Naive B cell (primary cell): ENCODE data around the gene IGSF8. TPM values are rescaled to one million over a fixed set of nuclear protein-coding genes. Genes with fewer than 3 reads are reported as not detected.

Experiments used
- ATAC-seq, 2 donors: fragments of 150-1000 bp; cut with Tn5 transposase; 2 replicates each; pipeline ENCODE4 v1.10.0; 2021; ENCODE audit warnings: low read depth in 2 of 2, mild to moderate bottlenecking in 2 of 2, moderate library complexity in 2 of 2
- DNase-seq: peaks from one replicate; pipeline ENCODE4 v3.0.0; 2022
- H3K27ac Mint-ChIP-seq, 6 donors: one replicate each; pipeline ENCODE4 v1.8.0; 2020 to 2022; ENCODE audit warnings: mild to moderate bottlenecking in 6 of 6, mixed read lengths in 6 of 6, moderate library complexity in 5 of 6, inconsistent platforms in 2 of 6
- H3K27me3 Mint-ChIP-seq, 3 donors: one replicate each; pipeline ENCODE4 v1.8.0; 2021 to 2022; ENCODE audit warnings: mixed read lengths in 3 of 3, mild to moderate bottlenecking in 1 of 3
- H3K36me3 Mint-ChIP-seq, 2 donors: one replicate each; pipeline ENCODE4 v1.8.0; 2020 to 2022; ENCODE audit warnings: mixed read lengths in 2 of 2, inconsistent platforms in 1 of 2, mild to moderate bottlenecking in 1 of 2
- H3K4me1 Mint-ChIP-seq, 3 donors: one replicate each; pipeline ENCODE4 v1.8.0; 2020 to 2022; ENCODE audit warnings: mixed read lengths in 3 of 3, inconsistent platforms in 1 of 3, mild to moderate bottlenecking in 1 of 3, moderate library complexity in 1 of 3
- H3K4me3 Mint-ChIP-seq, 8 donors: one replicate each; pipeline ENCODE4 v1.8.0; 2020 to 2022; ENCODE audit warnings: mild to moderate bottlenecking in 8 of 8, mixed read lengths in 8 of 8, moderate library complexity in 8 of 8, inconsistent platforms in 2 of 8
- H3K9me3 Mint-ChIP-seq, 7 donors: one replicate each; pipeline ENCODE4 v1.8.0; 2020 to 2022; ENCODE audit warnings: mixed read lengths in 7 of 7, mild to moderate bottlenecking in 5 of 7, inconsistent platforms in 2 of 7, moderate library complexity in 1 of 7
- polyA plus RNA-seq, 6 donors: library from polyadenylated mRNA; unstranded; fragments of 300-500 nt; fragmentation: Illumina TruSeq; gene quantifications; one replicate each; pipeline ENCODE4 v1.2.3, GENCODE V29; 2021; ENCODE audit warnings: low read depth in 6 of 6

IGSF8 gene
- polyA plus RNA-seq, 6 donors from 2014 or later, result 33.6 to 53.1 (median 47.7) TPM

DNA sequence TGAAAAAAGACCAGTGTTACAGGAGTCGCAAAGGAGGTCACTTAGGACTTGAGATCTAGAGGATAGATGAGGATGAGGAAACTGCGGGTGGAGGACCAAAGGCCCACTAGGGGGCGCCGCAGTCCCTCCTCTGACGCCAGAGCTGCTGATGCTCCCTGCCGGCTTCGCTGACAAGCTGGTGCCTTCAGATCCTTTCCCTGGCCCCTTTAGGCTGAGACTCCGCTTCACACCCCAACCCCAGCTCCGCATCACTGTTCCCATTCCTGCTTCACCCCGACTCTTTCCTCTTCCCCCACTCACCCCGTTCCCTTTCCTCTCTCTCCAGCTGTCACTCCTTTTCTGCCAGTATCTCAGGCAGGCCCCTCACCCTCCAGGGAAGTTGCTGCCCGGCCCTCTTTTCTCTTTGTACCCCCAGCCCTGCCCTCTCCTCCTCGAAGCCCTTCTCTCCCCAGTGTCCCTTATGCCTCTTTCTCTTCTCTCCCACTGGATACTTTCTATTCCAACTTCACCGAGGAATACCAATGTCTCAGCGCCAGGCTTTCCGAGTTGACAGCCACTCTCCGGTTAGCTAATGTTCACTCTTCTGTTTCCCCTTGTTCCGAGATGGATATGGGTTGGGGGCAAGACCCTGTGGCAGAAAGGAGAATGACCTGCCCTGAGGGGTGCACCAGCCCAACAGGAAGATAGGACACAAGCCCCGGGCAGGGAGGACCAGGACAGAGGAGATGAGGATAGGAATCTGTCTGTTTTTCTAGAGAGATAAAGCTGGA, 12.5 kb downstream of the IGSF8 start:
- peak overlapping the region in 3 of 6 donors; percentile 58 to 89 (median 84) for H3K27ac Mint-ChIP-seq
- peak overlapping the region in 2 of 8 donors; percentile 5 to 10 for H3K4me3 Mint-ChIP-seq
- DNase-seq (peak; percentile 61), ATAC-seq (peak; percentile 62 to 65)
- H3K36me3 Mint-ChIP-seq, result peaks cover 0 to 20% of the 10 kb centered on the region in 2 donors
- H3K27me3 Mint-ChIP-seq, result peaks cover 21 to 26% (median 24%) of the 10 kb centered on the region in 3 donors
- no peaks in the 10 kb centered on the region for H3K9me3 Mint-ChIP-seq
- peaks cover 20 to 28% (median 24%) of the 10 kb centered on the region in 3 donors for H3K4me1 Mint-ChIP-seq

DNA sequence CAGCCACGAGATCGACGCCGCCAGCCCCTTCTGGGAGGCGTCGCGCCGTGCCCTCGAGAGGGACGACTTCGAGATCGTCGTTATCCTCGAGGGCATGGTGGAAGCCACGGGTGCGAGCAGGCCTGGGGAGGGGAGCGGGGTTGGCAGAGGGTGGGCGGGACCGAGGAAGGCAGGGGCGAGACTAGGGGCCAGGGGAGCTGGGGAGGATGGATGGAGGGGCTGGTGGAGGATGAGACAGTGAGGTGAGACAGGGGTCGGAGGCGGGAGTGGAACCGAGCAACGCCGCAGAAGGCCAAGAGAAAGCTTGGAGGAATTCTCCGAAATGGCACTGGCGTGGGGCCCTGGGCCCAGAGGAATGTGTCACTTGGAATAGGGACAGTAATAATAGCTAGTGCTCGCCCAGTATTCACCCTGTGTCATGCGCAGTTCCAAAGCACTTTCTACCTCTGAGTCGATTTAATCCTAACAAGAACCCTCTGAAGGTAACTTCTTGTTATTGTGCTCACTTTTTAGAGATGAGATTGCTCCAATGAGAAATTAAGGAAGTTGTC, 13.6 kb downstream of the IGSF8 start:
- H3K27ac Mint-ChIP-seq, result peak overlapping the region in 1 of 6 donors; percentile 38
- no peak for DNase-seq
- peaks cover 16 to 24% (median 22%) of the 10 kb centered on the region in 3 donors for H3K4me1 Mint-ChIP-seq
- H3K9me3 Mint-ChIP-seq, result no peaks in the 10 kb centered on the region
- ATAC-seq, result no peak
- peaks cover 31 to 35% (median 34%) of the 10 kb centered on the region in 3 donors for H3K27me3 Mint-ChIP-seq
- peak overlapping the region in 4 of 8 donors; percentile 2 to 82 (median 52) for H3K4me3 Mint-ChIP-seq
- peaks cover 0 to 15% of the 10 kb centered on the region in 2 donors for H3K36me3 Mint-ChIP-seq

DNA sequence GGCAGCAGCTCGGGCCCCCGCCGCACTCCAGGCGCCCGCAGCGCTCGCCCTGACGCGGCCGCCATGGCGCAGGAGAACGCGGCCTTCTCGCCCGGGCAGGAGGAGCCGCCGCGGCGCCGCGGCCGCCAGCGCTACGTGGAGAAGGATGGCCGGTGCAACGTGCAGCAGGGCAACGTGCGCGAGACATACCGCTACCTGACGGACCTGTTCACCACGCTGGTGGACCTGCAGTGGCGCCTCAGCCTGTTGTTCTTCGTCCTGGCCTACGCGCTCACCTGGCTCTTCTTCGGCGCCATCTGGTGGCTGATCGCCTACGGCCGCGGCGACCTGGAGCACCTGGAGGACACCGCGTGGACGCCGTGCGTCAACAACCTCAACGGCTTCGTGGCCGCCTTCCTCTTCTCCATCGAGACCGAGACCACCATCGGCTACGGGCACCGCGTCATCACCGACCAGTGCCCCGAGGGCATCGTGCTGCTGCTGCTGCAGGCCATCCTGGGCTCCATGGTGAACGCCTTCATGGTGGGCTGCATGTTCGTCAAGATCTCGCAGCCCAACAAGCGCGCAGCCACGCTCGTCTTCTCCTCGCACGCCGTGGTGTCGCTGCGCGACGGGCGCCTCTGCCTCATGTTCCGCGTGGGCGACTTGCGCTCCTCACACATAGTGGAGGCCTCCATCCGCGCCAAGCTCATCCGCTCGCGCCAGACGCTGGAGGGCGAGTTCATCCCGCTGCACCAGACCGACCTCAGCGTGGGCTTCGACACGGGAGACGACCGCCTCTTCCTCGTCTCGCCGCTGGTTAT, 14.2 kb downstream of the IGSF8 start:
- H3K4me3 Mint-ChIP-seq, result peak overlapping the region; percentile 51 to 87 (median 72)
- no peaks in the 10 kb centered on the region for H3K9me3 Mint-ChIP-seq
- H3K36me3 Mint-ChIP-seq, result peaks cover 0 to 13% of the 10 kb centered on the region in 2 donors
- H3K27ac Mint-ChIP-seq, result peak overlapping the region in 4 of 6 donors; percentile 20 to 76 (median 50)
- ATAC-seq (peak; percentile 85 to 87), DNase-seq (peak; percentile 68)
- peaks cover 38 to 41% (median 41%) of the 10 kb centered on the region in 3 donors for H3K27me3 Mint-ChIP-seq
- peaks cover 16 to 24% (median 19%) of the 10 kb centered on the region in 3 donors for H3K4me1 Mint-ChIP-seq

DNA sequence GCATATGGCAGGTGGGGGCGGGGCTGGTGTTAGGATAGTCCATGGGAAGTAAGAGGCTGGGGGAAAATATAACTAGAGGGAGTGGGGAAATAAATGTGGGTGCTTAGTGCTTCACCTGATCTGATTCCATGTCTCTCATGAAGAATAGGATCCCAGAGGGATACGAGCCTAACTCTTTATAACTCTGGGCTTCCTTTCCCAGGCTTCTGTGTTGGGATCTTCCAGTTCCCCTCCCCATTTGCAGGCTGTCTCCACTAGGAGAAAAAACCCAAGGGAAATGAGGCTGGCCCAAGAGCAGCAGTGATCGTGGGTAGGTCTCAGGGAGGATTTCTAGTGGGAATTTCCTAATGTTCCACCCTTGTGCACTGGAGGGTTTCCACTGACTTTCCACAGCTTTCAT, 15.5 kb downstream of the IGSF8 start:
- H3K4me1 Mint-ChIP-seq, result peaks cover 15 to 21% (median 16%) of the 10 kb centered on the region in 3 donors
- H3K9me3 Mint-ChIP-seq, result no peaks in the 10 kb centered on the region
- H3K36me3 Mint-ChIP-seq, result peaks cover 0 to under 1% of the 10 kb centered on the region in 2 donors
- H3K27me3 Mint-ChIP-seq, result peaks cover 47 to 51% (median 50%) of the 10 kb centered on the region in 3 donors
- DNase-seq, result no peak
- H3K4me3 Mint-ChIP-seq, result peak overlapping the region in 7 of 8 donors; percentile 55 to 81 (median 71)
- H3K27ac Mint-ChIP-seq, result peak overlapping the region in 1 of 6 donors; percentile 87
- no peak for ATAC-seq

DNA sequence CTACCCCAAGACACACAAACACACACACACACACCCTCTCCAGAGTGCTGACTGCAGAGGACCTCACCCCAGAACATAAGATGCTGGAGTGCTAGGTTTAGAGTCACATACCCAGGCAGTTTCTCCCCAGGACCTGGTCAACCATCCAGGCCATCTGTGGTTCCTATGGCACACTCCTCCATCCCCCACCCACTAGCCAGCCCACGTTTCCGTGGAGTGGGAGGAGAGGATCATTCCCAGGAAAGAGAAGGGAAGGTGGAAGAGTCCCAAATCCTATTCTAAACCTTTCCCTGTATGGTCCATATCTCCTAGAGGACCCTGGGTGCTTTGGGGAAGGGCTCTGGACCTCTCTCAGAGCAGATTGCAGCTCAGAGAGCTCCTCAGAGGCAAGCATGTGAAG, 15.9 kb downstream of the IGSF8 start:
- peak overlapping the region in 5 of 8 donors; percentile 1 to 81 (median 65) for H3K4me3 Mint-ChIP-seq
- no peak overlapping the region for H3K27ac Mint-ChIP-seq
- no peaks in the 10 kb centered on the region for H3K9me3 Mint-ChIP-seq
- H3K36me3 Mint-ChIP-seq, result no peaks in the 10 kb centered on the region
- DNase-seq, result no peak
- peaks cover 15 to 21% (median 16%) of the 10 kb centered on the region in 3 donors for H3K4me1 Mint-ChIP-seq
- no peak for ATAC-seq
- peaks cover 47 to 53% (median 53%) of the 10 kb centered on the region in 3 donors for H3K27me3 Mint-ChIP-seq

DNA sequence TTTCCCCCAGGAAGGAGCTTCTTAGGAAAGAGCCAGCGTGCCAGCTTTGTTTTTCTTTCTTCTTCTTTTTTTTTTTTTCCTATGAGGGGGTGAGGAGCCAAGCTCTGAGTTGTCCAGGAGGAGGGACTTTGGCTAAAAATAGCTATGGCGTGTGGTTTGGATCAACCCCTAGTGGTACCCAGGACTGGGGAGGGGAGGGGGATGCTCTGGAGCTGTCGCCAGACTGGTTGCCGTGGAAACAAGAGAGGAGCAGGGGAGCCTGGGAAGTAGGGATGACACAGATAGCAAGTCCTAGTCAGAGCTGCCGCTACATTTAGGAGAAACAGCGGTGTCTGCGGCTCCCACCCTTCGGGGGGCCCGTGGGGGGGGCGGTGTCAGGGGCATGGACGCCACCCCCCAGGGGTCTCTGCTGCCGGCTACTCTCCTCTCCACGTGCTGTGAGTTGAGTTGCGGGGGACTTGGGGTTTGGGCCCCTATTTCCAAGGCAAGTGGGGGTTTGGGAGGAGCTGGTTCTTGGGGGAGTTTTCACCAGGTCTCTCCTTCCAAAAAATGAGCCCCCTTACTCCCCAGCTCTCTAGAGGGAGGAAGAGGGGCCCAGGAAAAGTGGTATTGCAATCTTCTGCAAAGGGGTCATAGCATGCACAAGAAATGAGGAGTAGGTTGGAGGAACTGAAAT, 17.0 kb downstream of the IGSF8 start, which contains the start of gene KCNJ9:
Gene KCNJ9, plus strand, starts transcription at position 278 of the 676 bp plus-strand sequence. CDS start 2,493 bp downstream, outside the sequence.
- H3K4me1 Mint-ChIP-seq, result peaks cover 15 to 21% (median 16%) of the 10 kb centered on the region in 3 donors
- ATAC-seq (no peak), DNase-seq (no peak)
- peak within 1 kb of the TSS in 2 of 8 donors; percentile 1 to 15 for H3K4me3 Mint-ChIP-seq
- peak within 1 kb of the TSS in 2 of 6 donors; percentile 4 to 10 for H3K27ac Mint-ChIP-seq
- no peaks in the 10 kb centered on the region for H3K9me3 Mint-ChIP-seq
- no peaks in the 10 kb centered on the region for H3K36me3 Mint-ChIP-seq
- H3K27me3 Mint-ChIP-seq, result peaks cover 52 to 61% (median 59%) of the 10 kb centered on the region in 3 donors

DNA sequence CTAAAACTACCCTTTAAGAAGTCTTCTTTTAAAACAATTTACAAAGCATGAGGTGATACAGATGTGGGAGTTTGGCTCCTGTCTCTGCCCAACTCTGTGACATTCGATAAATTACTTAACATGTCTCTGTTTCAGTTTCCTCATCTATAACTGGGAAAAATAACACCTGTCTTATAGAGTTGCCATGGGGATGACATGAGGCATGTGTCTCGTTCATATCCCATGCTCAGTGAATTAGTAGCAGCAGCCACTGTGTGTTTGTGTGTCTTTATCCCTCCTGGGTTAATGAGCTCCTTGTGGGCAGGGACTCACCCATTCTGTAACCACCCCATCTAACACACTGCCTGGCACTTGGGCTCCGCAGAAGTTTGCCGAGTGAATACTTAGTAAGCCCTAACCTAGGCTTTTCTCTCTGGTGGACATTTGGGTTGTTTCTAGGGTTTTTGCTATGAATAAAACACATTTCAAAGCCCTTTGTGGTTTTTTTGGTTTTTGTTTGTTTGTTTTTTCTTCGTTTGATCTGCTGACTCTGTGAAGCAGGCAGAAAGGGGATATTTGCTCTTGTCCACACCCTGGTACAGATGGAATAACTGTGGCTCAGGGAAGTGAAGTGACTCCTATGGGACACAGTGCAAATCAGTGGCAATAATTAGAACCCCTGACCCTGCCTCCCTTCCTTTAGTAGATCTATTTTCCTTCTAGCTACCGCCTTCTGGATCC, 17.9 kb downstream of the IGSF8 start:
- no peaks in the 10 kb centered on the region for H3K9me3 Mint-ChIP-seq
- no peak overlapping the region for H3K4me3 Mint-ChIP-seq
- DNase-seq (no peak), ATAC-seq (no peak)
- peaks cover 56 to 68% (median 67%) of the 10 kb centered on the region in 3 donors for H3K27me3 Mint-ChIP-seq
- peak overlapping the region in 1 of 6 donors; percentile 4 for H3K27ac Mint-ChIP-seq
- no peaks in the 10 kb centered on the region for H3K36me3 Mint-ChIP-seq
- H3K4me1 Mint-ChIP-seq, result peaks cover 10 to 14% (median 12%) of the 10 kb centered on the region in 3 donors

DNA sequence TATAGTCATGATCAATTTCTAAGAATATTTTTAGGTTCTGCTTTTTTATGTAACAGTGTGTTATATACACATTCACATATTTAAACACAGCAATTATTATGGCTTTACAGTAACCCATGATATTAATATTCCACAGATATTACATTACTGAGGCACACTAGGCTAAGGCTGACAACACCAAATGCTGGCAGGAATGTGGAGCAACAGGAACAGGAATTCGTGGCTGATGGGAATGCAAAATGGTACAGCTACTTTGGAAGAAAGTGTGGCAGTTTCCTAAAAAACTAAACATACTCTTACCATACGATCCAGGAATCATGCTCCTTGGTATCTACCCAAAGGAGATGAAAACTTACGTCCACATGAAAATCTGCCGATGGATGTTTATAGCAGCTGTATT, 19.0 kb downstream of the IGSF8 start:
- no peaks in the 10 kb centered on the region for H3K9me3 Mint-ChIP-seq
- H3K27me3 Mint-ChIP-seq, result peaks cover 57 to 76% (median 74%) of the 10 kb centered on the region in 3 donors
- H3K4me1 Mint-ChIP-seq, result peaks cover 4 to 10% (median 9%) of the 10 kb centered on the region in 3 donors
- DNase-seq (no peak), ATAC-seq (no peak)
- H3K4me3 Mint-ChIP-seq, result no peak overlapping the region
- no peak overlapping the region for H3K27ac Mint-ChIP-seq
- no peaks in the 10 kb centered on the region for H3K36me3 Mint-ChIP-seq

DNA sequence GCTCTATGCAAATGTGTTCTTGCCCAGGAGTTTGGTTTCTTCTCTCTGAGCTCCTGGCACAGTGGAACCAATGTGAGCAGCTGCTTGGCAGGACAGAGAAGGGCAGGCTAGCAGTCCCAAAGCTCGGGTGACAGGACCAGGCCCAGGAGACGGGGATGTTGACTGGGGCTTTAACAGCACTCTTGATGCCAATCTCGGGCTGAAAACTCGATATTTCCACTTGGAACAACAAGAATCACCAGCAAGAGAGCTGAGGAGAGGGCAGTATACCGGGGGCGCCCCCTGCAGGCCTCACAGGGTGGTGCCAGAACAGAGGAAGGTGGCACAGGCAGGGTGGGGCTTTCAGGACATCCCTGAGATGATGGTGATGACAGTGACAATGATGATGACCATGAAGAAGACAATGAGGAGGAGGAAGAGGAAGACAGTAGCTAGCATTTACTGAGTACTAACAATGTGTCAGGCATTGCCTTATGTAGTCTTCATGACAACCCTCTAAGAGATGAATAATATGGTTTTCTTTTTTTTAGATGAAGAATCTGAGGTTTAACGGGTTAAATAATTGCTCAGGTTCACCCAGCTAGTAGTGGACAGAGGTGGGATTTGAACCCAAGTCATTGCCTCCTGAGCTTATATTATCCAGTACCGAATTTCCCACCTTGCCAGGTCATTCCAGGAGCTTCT, 19.8 kb downstream of the IGSF8 start:
- H3K27ac Mint-ChIP-seq, result no peak overlapping the region
- peaks cover 57 to 79% (median 77%) of the 10 kb centered on the region in 3 donors for H3K27me3 Mint-ChIP-seq
- ATAC-seq (peak; percentile 82 to 89), DNase-seq (peak; percentile 43)
- no peaks in the 10 kb centered on the region for H3K9me3 Mint-ChIP-seq
- peaks cover 0 to 5% (median 5%) of the 10 kb centered on the region in 3 donors for H3K4me1 Mint-ChIP-seq
- no peak overlapping the region for H3K4me3 Mint-ChIP-seq
- no peaks in the 10 kb centered on the region for H3K36me3 Mint-ChIP-seq

DNA sequence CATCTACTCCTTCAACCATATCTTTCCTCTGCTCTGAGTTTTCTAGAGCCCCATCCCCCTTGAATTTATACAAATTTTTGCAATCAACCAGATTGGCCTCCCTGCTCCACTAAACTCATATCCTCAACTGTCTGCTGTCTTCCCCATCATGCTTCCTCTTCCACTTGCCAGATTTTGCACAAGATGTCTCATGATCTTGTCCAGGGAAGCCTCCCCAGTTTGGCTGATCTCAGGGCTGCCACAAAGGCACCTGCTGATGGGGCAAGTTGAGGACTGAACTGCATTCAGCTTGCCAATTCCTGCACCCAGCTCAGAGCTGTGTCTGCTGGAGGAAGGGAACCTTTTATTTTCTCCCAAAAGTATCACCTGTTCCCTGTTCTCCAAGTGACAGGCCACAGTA, 20.9 kb downstream of the IGSF8 start:
- peaks cover 0 to 5% (median 0%) of the 10 kb centered on the region in 3 donors for H3K4me1 Mint-ChIP-seq
- DNase-seq (no peak), ATAC-seq (peak in 1 of 2 donors; percentile 13)
- no peaks in the 10 kb centered on the region for H3K36me3 Mint-ChIP-seq
- H3K9me3 Mint-ChIP-seq, result no peaks in the 10 kb centered on the region
- H3K27ac Mint-ChIP-seq, result no peak overlapping the region
- H3K4me3 Mint-ChIP-seq, result peak overlapping the region in 1 of 8 donors; percentile 4
- peaks cover 49 to 74% (median 73%) of the 10 kb centered on the region in 3 donors for H3K27me3 Mint-ChIP-seq

DNA sequence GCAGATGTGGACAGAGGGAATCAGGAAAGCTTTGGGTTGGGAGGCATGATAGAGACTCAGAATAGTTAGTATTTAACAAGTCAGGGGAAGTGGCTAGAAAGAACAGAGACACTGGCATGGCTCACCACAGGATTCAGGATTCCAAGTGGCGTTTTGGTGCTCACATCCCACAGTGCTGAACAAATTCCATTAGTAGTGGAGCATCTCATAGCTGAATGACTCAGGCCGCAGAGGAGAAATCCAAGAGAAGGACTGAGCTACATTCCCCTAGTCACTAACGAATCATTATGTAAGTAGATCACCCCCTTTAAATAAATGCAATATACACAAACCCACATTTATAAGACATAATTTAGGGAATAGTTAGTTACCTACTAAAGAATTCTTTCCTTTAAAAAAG, 22.1 kb downstream of the IGSF8 start:
- DNase-seq, result no peak
- no peaks in the 10 kb centered on the region for H3K9me3 Mint-ChIP-seq
- no peak overlapping the region for H3K4me3 Mint-ChIP-seq
- ATAC-seq, result no peak
- H3K27me3 Mint-ChIP-seq, result peaks cover 48 to 73% (median 71%) of the 10 kb centered on the region in 3 donors
- peaks cover 0 to 7% (median 5%) of the 10 kb centered on the region in 3 donors for H3K4me1 Mint-ChIP-seq
- H3K36me3 Mint-ChIP-seq, result no peaks in the 10 kb centered on the region
- H3K27ac Mint-ChIP-seq, result peak overlapping the region in 1 of 6 donors; percentile 6
